ENCODE measurements around the gene SIRPD.
"Not testable (repeated sequence)": the region's sequence is repeated elsewhere in the genome, so short reads cannot be mapped to it uniquely, and the experiment has no call there.

The SIRPD gene

DNA sequence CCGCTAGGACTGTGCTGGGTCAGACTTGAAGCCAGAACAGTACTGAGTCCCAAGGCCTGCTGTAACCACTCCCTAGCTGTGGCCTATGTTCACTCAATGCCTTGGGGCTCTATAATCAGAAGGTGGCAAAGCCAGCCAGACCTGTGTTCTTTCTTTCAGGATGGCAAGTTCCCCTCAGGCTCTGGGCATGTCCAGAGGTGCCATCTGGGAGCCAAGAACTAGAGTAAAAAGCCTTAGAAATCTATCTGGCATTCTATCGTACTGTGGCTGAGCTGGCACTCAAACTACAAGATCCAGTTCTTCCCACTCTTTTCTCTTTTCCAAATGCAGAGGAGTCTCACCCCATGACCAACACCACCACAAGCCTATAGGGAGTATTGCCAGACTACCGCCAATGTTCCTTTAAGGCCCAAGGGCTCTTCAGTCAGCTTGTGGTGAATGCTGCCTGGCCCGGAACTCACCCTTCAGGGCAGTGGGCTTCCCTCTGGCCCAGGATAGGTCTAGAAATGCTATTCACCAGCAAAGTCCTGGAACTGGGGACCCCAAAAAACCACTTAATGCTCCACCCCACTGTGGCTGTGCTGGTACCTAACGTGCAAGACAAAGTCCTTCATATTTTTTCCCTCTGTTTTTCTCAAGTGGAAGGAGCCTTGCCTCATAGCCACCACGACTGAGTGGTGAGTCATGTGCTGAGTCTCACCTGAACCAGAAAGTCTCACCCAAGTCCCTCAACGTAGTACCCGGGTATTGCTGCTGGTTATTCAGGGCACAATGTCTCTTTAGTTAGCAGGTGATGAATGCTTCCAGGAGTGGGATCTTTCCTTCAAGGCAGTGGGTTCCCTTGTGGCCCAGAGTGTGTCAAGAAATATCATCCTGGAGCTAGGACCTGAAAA is 57.7 kb downstream of the SIRPD start:
- DNase-seq (ENCODE audit: insufficient read length, low spot score): no peak
- FAIRE-seq: no peak
- TF ChIP-seq, protein P1, sequence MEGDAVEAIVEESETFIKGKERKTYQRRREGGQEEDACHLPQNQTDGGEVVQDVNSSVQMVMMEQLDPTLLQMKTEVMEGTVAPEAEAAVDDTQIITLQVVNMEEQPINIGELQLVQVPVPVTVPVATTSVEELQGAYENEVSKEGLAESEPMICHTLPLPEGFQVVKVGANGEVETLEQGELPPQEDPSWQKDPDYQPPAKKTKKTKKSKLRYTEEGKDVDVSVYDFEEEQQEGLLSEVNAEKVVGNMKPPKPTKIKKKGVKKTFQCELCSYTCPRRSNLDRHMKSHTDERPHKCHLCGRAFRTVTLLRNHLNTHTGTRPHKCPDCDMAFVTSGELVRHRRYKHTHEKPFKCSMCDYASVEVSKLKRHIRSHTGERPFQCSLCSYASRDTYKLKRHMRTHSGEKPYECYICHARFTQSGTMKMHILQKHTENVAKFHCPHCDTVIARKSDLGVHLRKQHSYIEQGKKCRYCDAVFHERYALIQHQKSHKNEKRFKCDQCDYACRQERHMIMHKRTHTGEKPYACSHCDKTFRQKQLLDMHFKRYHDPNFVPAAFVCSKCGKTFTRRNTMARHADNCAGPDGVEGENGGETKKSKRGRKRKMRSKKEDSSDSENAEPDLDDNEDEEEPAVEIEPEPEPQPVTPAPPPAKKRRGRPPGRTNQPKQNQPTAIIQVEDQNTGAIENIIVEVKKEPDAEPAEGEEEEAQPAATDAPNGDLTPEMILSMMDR (IDR thresholded peaks at IDR 0.05; ENCODE audit: insufficient read depth, missing control alignments): no peak

DNA sequence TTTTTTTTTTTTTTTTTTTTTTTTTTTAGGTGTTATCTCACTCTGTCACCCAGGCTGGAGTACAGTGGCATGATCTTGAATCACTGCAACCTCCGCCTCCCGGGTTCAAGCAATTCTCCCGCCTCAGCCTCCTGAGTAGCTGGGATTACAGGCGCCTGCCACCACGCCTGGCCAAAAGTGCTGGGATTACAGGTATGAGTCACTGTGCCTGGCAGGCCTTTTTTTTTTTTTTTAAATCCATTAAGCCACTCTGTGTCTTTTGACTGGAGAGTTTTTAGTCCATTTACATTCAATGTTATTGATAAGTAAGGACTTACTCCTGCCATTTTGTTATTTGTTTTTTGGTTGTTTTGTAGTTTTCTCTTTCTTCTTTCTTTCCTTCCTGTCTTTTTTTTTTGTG is 60.1 kb downstream of the SIRPD start:
- DNase-seq (ENCODE audit: insufficient read length, low spot score); FAIRE-seq: not testable (repeated sequence)

DNA sequence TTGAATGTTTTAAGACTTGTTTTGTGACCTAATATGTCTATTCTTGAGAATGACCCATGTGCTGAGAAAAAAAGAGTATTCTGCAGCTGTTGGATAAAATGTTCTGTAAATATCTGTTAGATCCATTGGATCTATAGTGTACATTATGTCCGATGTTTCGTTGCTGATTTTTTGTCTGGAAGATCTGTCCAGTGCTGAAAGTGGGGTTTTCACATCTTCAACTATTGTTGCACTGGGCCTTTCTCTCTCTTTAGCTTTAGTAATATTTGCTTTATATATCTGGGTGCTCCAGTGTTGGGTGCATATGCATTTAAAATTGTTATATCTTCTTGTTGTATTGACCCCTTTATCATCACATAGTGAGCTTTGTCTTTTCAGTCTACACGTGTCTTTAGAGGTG is 60.6 kb downstream of the SIRPD start:
- no peak for FAIRE-seq
- DNase-seq (ENCODE audit: insufficient read length, low spot score): no peak
- TF ChIP-seq, protein P1 (IDR thresholded peaks at IDR 0.05; ENCODE audit: insufficient read depth, missing control alignments): no peak

DNA sequence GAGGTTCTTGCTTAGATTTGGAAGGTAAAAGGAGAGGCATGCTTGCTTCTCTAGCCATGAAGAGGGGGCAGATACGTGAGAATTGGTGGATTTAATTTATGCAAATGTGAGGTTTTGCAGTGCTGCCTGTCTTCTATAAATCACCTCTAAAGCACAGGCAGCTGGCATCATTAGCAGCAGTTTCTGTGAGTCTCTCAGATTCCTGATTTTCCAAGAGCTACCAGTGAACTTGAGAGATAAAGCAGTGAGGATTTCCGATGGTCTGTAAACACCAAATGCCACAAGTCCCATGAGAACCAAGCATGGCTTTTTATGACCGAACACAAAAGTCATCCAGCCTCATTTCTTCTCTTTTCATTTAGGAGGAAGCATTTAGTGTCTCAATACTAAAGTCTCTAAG is 63.1 kb downstream of the SIRPD start:
- no peak for DNase-seq (ENCODE audit: insufficient read length, low spot score)
- TF ChIP-seq, protein P1 (IDR thresholded peaks at IDR 0.05; ENCODE audit: insufficient read depth, missing control alignments): no peak
- no peak for FAIRE-seq

DNA sequence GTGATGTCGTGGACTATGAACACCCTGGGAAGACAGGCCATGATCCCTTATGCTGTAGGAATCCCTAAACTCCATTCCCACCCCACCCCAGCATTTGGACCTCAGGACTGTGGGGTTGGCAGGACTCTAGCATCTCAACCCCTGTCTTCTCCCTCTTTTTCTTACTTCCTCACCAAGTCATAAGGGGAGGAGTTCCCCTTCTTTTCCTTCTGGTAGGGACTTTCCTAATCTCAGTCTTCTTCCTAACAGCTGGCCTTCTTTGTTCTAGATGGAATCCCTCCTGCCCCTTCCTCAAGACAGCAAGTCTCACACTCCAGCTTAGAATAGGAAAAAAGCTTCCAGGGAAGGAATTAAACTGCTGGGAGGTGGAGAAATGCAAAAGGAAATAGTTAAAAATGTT is 64.0 kb downstream of the SIRPD start:
- FAIRE-seq (no peak), DNase-seq (ENCODE audit: insufficient read length, low spot score) (no peak)
- TF ChIP-seq, protein P1 (IDR thresholded peaks at IDR 0.05; ENCODE audit: insufficient read depth, missing control alignments): no peak

DNA sequence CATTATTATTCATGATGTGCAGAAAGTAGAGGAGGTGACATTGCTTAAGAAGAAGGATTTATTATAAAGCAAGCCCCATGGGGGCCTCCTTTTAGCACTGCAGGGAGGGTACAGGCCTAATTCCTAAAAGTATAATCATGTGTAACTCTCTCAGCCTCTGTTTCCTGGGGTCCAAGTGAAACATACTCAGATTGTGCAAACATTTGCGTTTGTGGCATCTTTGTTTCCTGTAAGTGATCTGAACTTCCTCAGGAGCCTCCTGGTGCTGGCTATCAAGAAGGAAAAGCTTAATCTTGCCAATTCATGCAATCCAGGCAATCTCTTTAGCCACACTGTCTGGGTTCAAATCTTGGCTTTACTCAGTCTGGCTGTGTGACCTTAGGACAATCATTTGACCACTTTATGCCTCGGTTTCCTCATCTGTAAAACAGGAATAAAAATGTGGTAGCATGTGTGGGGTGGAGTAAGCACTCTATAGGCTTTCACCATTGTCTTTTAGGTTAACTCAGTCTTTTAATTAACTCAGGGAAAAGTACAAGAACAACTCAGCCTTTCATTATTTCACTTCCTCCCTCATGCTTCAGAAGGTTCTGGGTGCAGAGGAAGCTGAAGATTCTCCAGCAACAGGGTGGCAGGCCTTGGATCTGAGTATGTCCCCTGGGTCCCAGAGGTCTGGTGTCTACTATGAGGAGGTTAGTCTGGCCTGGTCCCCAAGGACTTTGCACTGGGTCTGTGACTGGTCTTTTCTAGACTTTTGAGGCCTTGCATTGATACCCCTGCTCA is 65.5 kb downstream of the SIRPD start:
- TF ChIP-seq, protein P1 (IDR thresholded peaks at IDR 0.05; ENCODE audit: insufficient read depth, missing control alignments): no peak
- DNase-seq (ENCODE audit: insufficient read length, low spot score): no peak
- no peak for FAIRE-seq

DNA sequence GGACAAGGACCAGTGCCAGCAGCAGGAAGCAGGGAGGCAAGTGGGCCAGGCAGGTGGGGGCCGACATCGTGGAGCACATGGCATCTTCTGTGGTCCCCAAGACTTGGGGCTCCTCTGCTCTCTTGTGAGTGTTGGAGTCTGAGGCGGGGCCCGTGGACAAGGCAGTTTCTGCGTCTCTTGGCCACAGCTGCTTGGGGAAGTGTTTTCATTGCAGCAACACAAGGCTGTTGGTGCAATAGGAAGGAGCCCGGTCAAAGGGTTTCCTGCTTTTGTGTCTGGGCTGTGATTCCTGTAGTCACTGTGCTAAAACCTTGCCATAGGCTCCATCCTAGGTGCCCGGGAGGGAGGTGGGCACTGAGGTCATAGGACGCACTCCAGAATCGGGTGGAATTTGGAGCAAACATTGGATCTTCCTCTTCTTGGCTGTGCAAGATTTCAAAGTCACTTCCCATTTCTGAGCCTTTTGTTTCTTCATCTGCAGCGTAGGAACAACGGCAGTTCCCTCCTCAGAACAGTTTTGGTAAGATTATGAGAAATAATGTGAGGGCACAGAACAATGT is 66.1 kb downstream of the SIRPD start, which contains the start of gene SIRPB2:
SIRPB2 (minus strand) TSS at position 140 of the 560 bp plus-strand sequence; CDS start at position 79, 61 bp downstream.
- FAIRE-seq: no peak
- TF ChIP-seq, protein P1 (IDR thresholded peaks at IDR 0.05; ENCODE audit: insufficient read depth, missing control alignments): no peak
- no peak for DNase-seq (ENCODE audit: insufficient read length, low spot score)

Measured in D721Med (cell line).